ENCODE measurements around the gene MAP3K5.

MAP3K5 gene

DNA sequence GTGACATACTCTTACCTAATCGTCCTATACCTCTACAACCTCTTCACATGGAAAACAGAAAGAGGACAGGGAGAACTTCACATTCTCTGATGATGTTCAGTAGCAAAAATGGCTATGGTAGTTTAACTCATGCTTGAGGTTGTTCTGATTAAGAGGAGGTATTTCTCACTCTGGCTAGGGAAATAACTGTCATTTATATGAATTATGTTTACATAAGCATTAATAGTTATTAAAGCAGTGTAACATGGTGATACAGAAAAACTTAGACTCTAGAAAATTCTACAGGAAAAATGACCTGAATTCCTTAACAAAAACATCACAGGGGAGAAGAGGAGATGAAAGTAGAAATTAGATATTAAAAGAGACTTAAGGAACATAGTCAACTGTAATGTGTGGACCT lies 57.3 kb downstream of the MAP3K5 start:
- TF ChIP-seq POU2F2 (IDR thresholded peaks at IDR 0.05; ENCODE audit: low read depth, low read length) (no peak), POLR2A (IDR thresholded peaks at IDR 0.05; ENCODE audit: low read depth, low read length) (no peak), TAF1 (IDR thresholded peaks at IDR 0.05; ENCODE audit: low read depth, low read length) (no peak), POLR2AphosphoS5 (IDR thresholded peaks at IDR 0.05; ENCODE audit: low read depth, low read length) (no peak), SPI1 (IDR thresholded peaks at IDR 0.05; ENCODE audit: low read depth, low read length) (no peak), PAX5 (IDR thresholded peaks at IDR 0.05; ENCODE audit: insufficient read depth, low read length, severe bottlenecking) (no peak)
- FAIRE-seq = no peak
- no peak for DNase-seq (ENCODE audit: insufficient read length, low spot score)

DNA sequence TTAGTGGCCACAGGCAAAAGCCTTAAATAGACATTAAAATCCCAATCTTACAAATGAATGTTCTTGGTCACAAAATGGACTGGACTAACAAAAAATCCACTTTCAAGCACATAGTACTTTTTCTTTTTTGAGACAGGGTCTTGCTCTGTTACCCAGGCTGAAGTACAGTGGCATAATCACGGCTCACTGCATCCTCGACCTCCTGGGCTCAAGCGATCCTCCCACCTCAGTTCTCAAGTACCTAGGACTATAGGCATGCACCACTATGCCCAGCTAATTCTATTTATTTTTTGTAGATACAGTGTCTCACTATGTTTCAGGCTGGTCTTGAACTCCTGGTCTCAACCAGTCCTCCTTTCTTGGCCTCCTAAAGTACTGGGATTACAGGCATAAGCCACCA lies 59.4 kb downstream of the MAP3K5 start:
- FAIRE-seq = no peak
- no peak for TF ChIP-seq POLR2AphosphoS5 (IDR thresholded peaks at IDR 0.05; ENCODE audit: low read depth, low read length)
- no peak for TF ChIP-seq POU2F2 (IDR thresholded peaks at IDR 0.05; ENCODE audit: low read depth, low read length)
- no peak for TF ChIP-seq SPI1 (IDR thresholded peaks at IDR 0.05; ENCODE audit: low read depth, low read length)
- TF ChIP-seq TAF1 (IDR thresholded peaks at IDR 0.05; ENCODE audit: low read depth, low read length) = no peak
- no peak for TF ChIP-seq PAX5 (IDR thresholded peaks at IDR 0.05; ENCODE audit: insufficient read depth, low read length, severe bottlenecking)
- no peak for TF ChIP-seq POLR2A (IDR thresholded peaks at IDR 0.05; ENCODE audit: low read depth, low read length)
- no peak for DNase-seq (ENCODE audit: insufficient read length, low spot score)

DNA sequence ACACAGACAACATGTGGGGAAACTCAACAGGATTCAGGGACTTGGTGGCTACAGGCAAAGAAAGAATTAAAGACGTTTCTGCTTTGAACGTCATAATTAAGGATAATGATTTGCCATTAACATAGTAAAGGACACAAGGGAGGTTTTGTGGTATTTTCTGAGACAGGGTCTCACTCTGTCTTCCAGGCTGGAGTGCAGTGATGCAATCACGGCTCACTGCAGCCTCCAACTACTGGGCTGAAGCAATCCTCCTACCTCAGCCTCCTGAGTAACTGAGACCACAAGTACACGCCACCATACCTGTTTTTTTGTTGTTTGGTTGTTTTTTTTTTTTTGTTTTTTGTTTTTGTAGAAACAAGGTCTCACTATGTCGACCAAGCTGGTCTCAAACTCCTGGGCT lies 62.4 kb downstream of the MAP3K5 start:
- FAIRE-seq = no peak
- no peak for DNase-seq (ENCODE audit: insufficient read length, low spot score)
- TF ChIP-seq PAX5 (IDR thresholded peaks at IDR 0.05; ENCODE audit: insufficient read depth, low read length, severe bottlenecking) = no peak
- no peak for TF ChIP-seq SPI1 (IDR thresholded peaks at IDR 0.05; ENCODE audit: low read depth, low read length)
- TF ChIP-seq POU2F2 (IDR thresholded peaks at IDR 0.05; ENCODE audit: low read depth, low read length) = no peak
- no peak for TF ChIP-seq POLR2AphosphoS5 (IDR thresholded peaks at IDR 0.05; ENCODE audit: low read depth, low read length)
- TF ChIP-seq POLR2A (IDR thresholded peaks at IDR 0.05; ENCODE audit: low read depth, low read length) = no peak
- no peak for TF ChIP-seq TAF1 (IDR thresholded peaks at IDR 0.05; ENCODE audit: low read depth, low read length)

DNA sequence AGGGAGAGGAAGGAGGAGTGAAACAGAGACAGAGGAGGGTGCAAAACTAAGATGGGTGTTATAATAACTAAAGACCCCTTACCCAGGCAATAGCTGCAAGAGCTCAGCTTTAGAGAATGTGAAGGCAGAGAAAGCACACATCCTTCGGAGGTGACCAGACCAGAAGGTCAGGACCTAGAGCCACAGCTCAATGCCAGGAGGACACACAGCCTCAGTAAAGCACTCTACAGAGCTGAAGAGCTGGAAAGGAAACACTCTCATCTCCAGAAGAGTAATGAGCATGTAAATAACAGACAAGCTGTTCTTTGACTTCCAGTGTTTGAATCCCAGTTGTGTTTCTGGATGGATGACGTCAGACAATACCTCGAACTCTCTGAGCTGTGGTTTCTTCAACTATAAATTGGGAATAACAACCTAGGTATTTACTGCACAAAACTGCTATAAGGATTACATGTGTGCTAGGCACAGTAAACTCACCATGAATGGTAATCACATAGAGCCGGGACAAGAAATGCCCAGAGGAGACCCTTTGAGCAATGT lies 63.2 kb downstream of the MAP3K5 start:
- FAIRE-seq (peak; percentile 13), DNase-seq (ENCODE audit: insufficient read length, low spot score) (no peak)
- TF ChIP-seq TAF1 (IDR thresholded peaks at IDR 0.05; ENCODE audit: low read depth, low read length) = no peak
- TF ChIP-seq POU2F2 (IDR thresholded peaks at IDR 0.05; ENCODE audit: low read depth, low read length) = no peak
- TF ChIP-seq PAX5 (IDR thresholded peaks at IDR 0.05; ENCODE audit: insufficient read depth, low read length, severe bottlenecking) = no peak
- no peak for TF ChIP-seq SPI1 (IDR thresholded peaks at IDR 0.05; ENCODE audit: low read depth, low read length)

DNA sequence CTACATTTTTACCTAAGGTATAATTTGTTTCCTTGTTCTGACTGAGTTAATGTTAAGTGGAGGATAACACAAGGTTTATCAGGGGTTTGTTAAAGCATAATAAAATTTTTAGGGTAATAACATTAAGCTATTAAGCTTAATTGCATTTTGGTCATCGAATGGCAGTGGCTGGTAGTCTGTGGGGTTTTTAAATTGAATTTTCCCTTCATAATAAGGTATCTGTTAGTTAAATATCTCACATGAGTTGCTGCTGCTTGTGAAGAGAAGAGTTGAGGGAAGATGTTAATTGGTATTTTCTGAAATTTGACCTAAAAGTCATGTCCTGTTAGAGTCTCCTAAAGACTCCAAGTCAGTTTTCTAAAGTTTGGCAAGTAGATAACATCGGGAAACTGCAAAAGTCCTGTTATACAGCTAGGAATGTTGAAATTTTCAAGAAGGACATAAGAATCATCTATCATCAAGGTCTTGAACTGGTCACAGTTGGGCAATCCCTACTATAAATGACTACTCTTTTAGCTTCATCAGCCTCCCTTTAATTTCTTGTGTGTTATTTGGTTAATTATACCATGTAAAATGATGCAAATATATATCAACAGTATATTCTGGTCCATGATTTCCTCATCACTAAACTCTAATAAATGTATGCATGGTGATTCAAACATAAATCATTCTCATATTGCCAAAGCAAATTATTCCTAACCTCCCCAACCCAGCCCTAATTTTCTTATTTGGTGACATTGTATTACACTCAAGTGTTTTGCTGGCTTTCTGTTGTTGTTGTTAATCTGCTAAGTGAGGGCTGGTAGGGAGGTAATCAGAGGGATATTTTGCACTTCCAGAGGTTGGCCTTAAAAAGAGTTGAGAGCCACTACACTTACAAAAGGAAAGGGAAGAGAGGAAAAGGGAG lies 64.0 kb downstream of the MAP3K5 start:
- FAIRE-seq (no peak), DNase-seq (ENCODE audit: insufficient read length, low spot score) (no peak)
- TF ChIP-seq SPI1 (IDR thresholded peaks at IDR 0.05; ENCODE audit: low read depth, low read length) (no peak), POU2F2 (IDR thresholded peaks at IDR 0.05; ENCODE audit: low read depth, low read length) (no peak), TAF1 (IDR thresholded peaks at IDR 0.05; ENCODE audit: low read depth, low read length) (no peak), POLR2A (IDR thresholded peaks at IDR 0.05; ENCODE audit: low read depth, low read length) (no peak), PAX5 (IDR thresholded peaks at IDR 0.05; ENCODE audit: insufficient read depth, low read length, severe bottlenecking) (no peak), POLR2AphosphoS5 (IDR thresholded peaks at IDR 0.05; ENCODE audit: low read depth, low read length) (no peak)

DNA sequence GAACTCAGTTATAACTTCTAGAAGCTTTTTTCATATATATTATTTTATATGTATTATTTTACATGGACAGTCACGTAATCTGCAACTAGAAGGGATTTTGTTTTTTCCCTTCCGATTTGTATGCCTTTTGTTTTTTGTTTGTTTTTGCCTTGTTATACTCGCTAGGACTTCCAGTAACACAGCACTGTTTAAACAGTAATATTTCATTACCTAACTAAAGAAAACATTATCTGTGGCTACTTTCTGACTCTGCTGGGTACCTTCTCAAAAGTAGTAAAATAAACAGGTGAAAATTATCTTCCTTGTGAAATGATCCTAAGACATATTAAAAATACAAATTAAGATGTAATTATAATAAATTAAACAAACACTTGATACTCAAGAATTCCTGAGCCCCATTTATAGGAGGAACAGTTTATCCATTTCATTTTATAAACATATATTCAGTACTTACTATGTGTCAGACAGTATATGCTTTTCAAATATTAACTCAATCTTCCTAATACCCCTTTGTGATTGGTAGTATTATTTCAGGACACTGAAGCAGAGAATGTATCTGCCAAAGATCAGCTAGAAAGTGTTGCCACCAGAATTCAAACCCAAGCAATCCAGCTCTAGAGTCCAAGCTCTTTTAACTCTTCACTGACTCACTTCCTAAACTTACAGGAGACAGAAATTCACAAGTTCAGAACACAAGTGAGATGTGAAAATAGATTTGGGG lies 65.3 kb downstream of the MAP3K5 start:
- DNase-seq (ENCODE audit: insufficient read length, low spot score) (no peak), FAIRE-seq (no peak)
- TF ChIP-seq POLR2AphosphoS5 (IDR thresholded peaks at IDR 0.05; ENCODE audit: low read depth, low read length) (no peak), PAX5 (IDR thresholded peaks at IDR 0.05; ENCODE audit: insufficient read depth, low read length, severe bottlenecking) (no peak), POLR2A (IDR thresholded peaks at IDR 0.05; ENCODE audit: low read depth, low read length) (no peak), TAF1 (IDR thresholded peaks at IDR 0.05; ENCODE audit: low read depth, low read length) (no peak), POU2F2 (IDR thresholded peaks at IDR 0.05; ENCODE audit: low read depth, low read length) (no peak), SPI1 (IDR thresholded peaks at IDR 0.05; ENCODE audit: low read depth, low read length) (no peak)

DNA sequence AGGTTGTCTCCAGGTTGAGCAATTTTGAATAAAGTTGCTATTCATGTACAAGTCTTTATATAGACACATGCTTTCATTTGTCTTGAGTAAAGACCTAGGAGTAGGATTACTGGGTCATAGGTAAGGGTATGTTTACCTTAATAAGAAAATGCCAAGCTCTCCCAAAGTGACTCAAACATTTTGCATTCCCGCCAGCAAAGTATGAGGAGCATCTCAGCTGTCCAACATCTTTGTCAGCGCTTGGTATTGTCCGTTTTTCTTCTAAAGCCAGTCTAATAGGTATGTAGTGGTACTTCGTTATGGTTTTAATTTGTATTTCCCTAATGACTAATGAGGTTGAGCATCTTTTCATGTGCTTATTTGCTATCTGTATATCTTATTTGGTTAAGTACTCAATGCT lies 67.2 kb downstream of the MAP3K5 start:
- FAIRE-seq = peak; percentile 20
- TF ChIP-seq PAX5 (IDR thresholded peaks at IDR 0.05; ENCODE audit: insufficient read depth, low read length, severe bottlenecking) (no peak), POLR2A (IDR thresholded peaks at IDR 0.05; ENCODE audit: low read depth, low read length) (no peak), POLR2AphosphoS5 (IDR thresholded peaks at IDR 0.05; ENCODE audit: low read depth, low read length) (no peak), POU2F2 (IDR thresholded peaks at IDR 0.05; ENCODE audit: low read depth, low read length) (no peak), SPI1 (IDR thresholded peaks at IDR 0.05; ENCODE audit: low read depth, low read length) (no peak), TAF1 (IDR thresholded peaks at IDR 0.05; ENCODE audit: low read depth, low read length) (no peak)
- DNase-seq (ENCODE audit: insufficient read length, low spot score) = no peak

DNA sequence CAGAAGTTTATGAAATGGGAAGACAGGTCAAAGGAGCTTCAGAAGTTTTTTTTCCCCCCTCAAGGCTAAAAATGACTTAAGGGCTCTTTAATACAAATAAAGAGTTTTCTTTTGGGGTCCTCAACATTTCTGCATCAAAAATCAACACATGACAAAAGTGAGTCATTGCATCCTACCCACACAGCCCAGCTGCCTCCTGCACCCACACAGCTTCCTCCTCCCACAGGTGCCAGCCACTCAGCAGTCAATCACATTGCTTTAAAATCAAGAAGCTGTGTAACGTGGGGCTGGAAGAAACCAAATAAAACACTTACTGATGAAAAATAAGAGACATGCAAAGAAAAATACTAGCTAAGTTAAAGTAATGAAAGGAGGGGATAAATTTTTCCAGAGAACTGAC lies 68.5 kb downstream of the MAP3K5 start:
- no peak for TF ChIP-seq TAF1 (IDR thresholded peaks at IDR 0.05; ENCODE audit: low read depth, low read length)
- no peak for TF ChIP-seq POLR2A (IDR thresholded peaks at IDR 0.05; ENCODE audit: low read depth, low read length)
- TF ChIP-seq POU2F2 (IDR thresholded peaks at IDR 0.05; ENCODE audit: low read depth, low read length) = no peak
- no peak for TF ChIP-seq PAX5 (IDR thresholded peaks at IDR 0.05; ENCODE audit: insufficient read depth, low read length, severe bottlenecking)
- TF ChIP-seq SPI1 (IDR thresholded peaks at IDR 0.05; ENCODE audit: low read depth, low read length) = no peak
- no peak for TF ChIP-seq POLR2AphosphoS5 (IDR thresholded peaks at IDR 0.05; ENCODE audit: low read depth, low read length)
- DNase-seq (ENCODE audit: insufficient read length, low spot score) (no peak), FAIRE-seq (peak; percentile 94)

DNA sequence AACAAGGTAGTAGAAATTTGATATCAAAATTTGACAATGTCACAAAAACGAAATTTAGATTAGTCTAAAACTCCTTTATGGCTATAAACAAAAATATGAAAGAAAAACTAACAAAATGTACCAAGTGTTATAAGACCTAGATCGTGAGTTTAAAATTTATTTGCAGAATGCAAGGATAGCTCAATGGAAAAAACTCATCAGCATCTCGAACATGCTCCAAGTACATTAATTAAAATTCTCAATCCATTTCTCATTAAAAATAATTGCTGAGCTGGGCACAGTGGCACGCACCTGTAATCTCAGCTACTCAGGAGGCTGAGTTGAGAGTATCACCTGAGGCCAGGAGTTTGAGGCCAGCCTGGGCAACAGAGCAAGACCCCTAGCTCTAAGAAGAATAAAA lies 70.8 kb downstream of the MAP3K5 start:
- no peak for FAIRE-seq
- DNase-seq (ENCODE audit: insufficient read length, low spot score) = no peak
- TF ChIP-seq SPI1 (IDR thresholded peaks at IDR 0.05; ENCODE audit: low read depth, low read length) (no peak), POU2F2 (IDR thresholded peaks at IDR 0.05; ENCODE audit: low read depth, low read length) (no peak), POLR2A (IDR thresholded peaks at IDR 0.05; ENCODE audit: low read depth, low read length) (no peak)
